ENCODE measurements around the gene FAS. TPM values are rescaled to one million over a fixed set of nuclear protein-coding genes. Genes with fewer than 3 reads are reported as not detected.
A peak's percentile ranks its signal among the peaks of the same experiment; 100 is the strongest.

FAS gene
- total RNA-seq, 4 donors from 2014 or later = 14.4 to 133 (median 48.7) TPM

- Histone ChIP-seq H3K4me3 (no peak overlapping the region), H3K27me3 (no peaks in the 10 kb centered on the region), H3K36me3 (no peaks in the 10 kb centered on the region), H3K9me3 (no peaks in the 10 kb centered on the region), H3K27ac (peak overlapping the region; percentile 57 to 99), H3K4me1 (peaks cover 6% of the 10 kb centered on the region in 2 donors)
- intact Hi-C loops (cut with DNase I; ENCODE audit: low total_unique reads) = loop anchor here (5.0 kb wide), 1 partner anchor 51 kb away; no protein-coding TSS in a partner anchor
- DNase-seq = no peak
- TF ChIP-seq CTCF (IDR thresholded peaks at IDR 0.05) = no peak
- TF ChIP-seq POLR2A (IDR thresholded peaks at IDR 0.05) = no peak
Observed at GRCh38 chr10:88987840-88988239, 2.8 kb upstream of the FAS start.

DNA sequence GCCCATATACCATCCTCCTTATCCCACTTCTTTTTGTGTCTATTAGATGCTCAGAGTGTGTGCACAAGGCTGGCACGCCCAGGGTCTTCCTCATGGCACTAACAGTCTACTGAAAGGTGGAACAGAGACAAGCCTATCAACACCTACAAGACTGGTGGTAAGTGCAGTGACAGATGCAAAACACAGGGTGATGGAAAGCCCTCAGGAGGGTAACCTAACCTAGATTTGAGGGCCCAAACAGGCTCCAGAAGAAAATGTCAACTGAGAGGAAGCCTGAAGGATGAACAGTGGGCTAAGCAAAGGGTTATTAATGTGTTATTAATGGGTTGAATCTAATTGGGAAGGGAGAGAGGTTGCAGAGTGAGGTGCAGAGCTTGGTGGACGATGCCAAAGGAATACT lies 1.2 kb upstream of the FAS start:
- DNase-seq = no peak
- no peaks in the 10 kb centered on the region for H3K9me3 ChIP-seq
- H3K27ac ChIP-seq = peak overlapping the region; percentile 99
- no peaks in the 10 kb centered on the region for H3K36me3 ChIP-seq
- no peaks in the 10 kb centered on the region for H3K27me3 ChIP-seq
- H3K4me3 ChIP-seq = peak overlapping the region; percentile 86
- TF ChIP-seq CTCF (IDR thresholded peaks at IDR 0.05) = no peak
- no peak for TF ChIP-seq POLR2A (IDR thresholded peaks at IDR 0.05)
- intact Hi-C loops (cut with DNase I; ENCODE audit: low total_unique reads) = loop anchor here (5.0 kb wide), 1 partner anchor 52 kb away; no protein-coding TSS in a partner anchor
- H3K4me1 ChIP-seq = peaks cover 5 to 6% of the 10 kb centered on the region in 2 donors

DNA sequence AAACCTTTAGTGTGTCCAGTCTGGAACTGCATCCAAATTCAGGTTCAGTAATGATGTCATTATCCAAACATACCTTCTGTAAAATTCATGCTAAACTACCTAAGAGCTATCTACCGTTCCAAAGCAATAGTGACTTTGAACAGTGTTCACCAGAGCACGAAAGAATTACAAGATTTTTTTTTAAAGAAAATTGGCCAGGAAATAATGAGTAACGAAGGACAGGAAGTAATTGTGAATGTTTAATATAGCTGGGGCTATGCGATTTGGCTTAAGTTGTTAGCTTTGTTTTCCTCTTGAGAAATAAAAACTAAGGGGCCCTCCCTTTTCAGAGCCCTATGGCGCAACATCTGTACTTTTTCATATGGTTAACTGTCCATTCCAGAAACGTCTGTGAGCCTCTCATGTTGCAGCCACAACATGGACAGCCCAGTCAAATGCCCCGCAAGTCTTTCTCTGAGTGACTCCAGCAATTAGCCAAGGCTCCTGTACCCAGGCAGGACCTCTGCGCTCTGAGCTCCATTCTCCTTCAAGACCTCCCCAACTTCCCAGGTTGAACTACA lies 694 bp upstream of the FAS start:
- H3K4me1 ChIP-seq = peaks cover 0 to 6% of the 10 kb centered on the region in 2 donors
- H3K9me3 ChIP-seq = no peaks in the 10 kb centered on the region
- TF ChIP-seq POLR2A (IDR thresholded peaks at IDR 0.05) (peak in 1 of 2 donors; percentile 24), CTCF (IDR thresholded peaks at IDR 0.05) (no peak)
- no peaks in the 10 kb centered on the region for H3K27me3 ChIP-seq
- DNase-seq = peak; percentile 64 to 82
- H3K36me3 ChIP-seq = no peaks in the 10 kb centered on the region
- H3K4me3 ChIP-seq = peak overlapping the region; percentile 86
- peak overlapping the region; percentile 99 for H3K27ac ChIP-seq
- intact Hi-C loops (cut with DNase I; ENCODE audit: low total_unique reads) = loop anchor here (5.0 kb wide), 1 partner anchor 53 kb away; no protein-coding TSS in a partner anchor

GRCh38 chr10:88991161-88991898 lies 732 bp downstream of the FAS start:
- Histone ChIP-seq H3K4me1 (no peaks in the 10 kb centered on the region), H3K36me3 (no peaks in the 10 kb centered on the region), H3K9me3 (no peaks in the 10 kb centered on the region), H3K27ac (peak overlapping the region; percentile 99), H3K4me3 (peak overlapping the region; percentile 86), H3K27me3 (no peaks in the 10 kb centered on the region)
- intact Hi-C loops (cut with DNase I; ENCODE audit: low total_unique reads) = no loop called here
- TF ChIP-seq CTCF (IDR thresholded peaks at IDR 0.05) = peak in 2 of 4 experiments; percentile 15 to 17
- TF ChIP-seq POLR2A (IDR thresholded peaks at IDR 0.05) = peak; percentile 50 to 60
- DNase-seq = peak; percentile 85 to 86

GRCh38 chr10:88991899-88992320 lies 1.3 kb downstream of the FAS start:
- no peak for TF ChIP-seq POLR2A (IDR thresholded peaks at IDR 0.05)
- no peak for TF ChIP-seq CTCF (IDR thresholded peaks at IDR 0.05)
- H3K27ac ChIP-seq = peak overlapping the region; percentile 99
- intact Hi-C loops (cut with DNase I; ENCODE audit: low total_unique reads) = no loop called here
- H3K9me3 ChIP-seq = no peaks in the 10 kb centered on the region
- peak overlapping the region; percentile 86 for H3K4me3 ChIP-seq
- no peak for DNase-seq
- H3K27me3 ChIP-seq = no peaks in the 10 kb centered on the region
- H3K36me3 ChIP-seq = no peaks in the 10 kb centered on the region
- no peaks in the 10 kb centered on the region for H3K4me1 ChIP-seq
